NOMO-1 treated with DMSO at 0.1 percent for 48 hours (cell line): ENCODE measurements around the gene STX4.
"Not testable (repeated sequence)": the region's sequence is repeated elsewhere in the genome, so short reads cannot be mapped to it uniquely, and the experiment has no call there.

Experiments
- DNase-seq: peaks from one replicate; lab custom pipeline; 2025; ENCODE audit not compliant: unreplicated experiment; lab: John Stamatoyannopoulos, UW

STX4 gene

GRCh38 chr16:30998852-30999761 is 34.3 kb upstream of the STX4 start:
- DNase-seq = no peak

DNA sequence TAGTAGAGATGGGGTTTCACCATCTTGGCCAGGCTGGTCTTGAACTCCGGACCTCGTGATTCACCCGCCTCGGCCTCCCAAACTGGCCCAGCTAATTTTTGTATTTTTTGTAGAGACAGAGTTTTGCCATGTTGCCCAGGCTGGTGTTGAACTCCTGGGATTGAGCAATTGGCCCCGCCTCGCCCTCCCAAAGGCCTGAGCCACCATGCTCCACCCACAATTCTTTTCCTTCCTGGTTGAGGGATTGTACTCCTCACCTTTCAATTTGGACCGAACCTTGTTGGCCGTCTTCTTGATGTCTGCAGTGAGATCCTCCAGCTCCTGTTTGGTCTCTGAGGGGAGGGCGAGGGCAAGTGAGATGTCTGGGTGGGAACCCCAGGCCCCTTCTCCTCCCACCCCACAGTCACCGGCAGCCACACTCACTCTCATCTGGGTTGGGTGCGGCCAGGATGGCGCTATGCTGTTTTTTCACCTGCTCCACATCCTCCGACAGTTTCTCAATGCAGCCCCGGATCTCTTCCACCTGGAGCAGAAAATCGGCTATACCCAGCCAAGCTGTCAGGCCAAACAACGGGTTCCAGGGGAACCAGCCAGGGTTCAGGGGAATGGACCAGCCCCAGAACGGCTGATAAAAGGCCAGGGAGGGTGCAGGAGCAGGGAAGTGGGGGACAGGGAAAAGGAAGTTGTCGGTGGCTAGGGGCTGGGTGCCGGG is 32.5 kb upstream of the STX4 start:
- no peak for DNase-seq

DNA sequence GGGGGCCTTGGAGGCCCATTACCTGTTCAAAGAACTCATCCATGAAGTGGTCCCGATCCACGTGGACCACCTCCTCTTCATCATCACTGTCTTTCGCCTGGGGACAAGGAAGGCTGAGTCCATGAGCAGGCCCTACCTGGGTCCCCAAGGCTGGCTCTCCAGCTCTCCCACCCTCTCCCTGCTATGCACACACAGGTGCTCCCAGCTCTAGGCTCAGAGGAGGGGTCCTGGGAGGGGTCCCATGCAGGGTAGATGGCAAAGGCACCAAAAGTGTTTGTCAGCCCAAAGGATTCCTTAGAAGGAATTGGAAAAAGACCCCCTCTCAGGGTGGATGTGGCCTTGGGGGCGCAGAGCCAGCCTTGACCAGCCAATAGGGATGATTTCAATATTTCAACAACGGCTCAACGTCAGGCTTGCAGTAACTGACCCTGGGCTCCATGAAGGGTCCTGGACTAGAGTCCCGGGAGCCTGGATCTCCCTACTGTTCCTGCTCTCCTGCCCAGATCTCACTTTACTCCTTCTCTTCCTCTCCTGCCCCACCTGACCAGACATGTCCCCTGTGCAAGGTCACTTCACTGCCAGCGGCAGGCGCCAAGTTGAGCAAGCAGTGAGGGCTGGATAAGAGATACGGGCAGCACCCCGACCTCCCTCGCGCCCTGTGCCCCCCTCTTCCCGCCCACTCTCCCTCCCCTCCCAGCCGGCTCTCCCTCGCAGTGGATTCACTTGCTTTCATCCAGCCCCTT is 31.7 kb upstream of the STX4 start:
- no peak for DNase-seq

GRCh38 chr16:31002250-31002700 is 31.1 kb upstream of the STX4 start:
- DNase-seq = no peak

GRCh38 chr16:31002862-31003341 is 30.5 kb upstream of the STX4 start:
- DNase-seq = no peak

DNA sequence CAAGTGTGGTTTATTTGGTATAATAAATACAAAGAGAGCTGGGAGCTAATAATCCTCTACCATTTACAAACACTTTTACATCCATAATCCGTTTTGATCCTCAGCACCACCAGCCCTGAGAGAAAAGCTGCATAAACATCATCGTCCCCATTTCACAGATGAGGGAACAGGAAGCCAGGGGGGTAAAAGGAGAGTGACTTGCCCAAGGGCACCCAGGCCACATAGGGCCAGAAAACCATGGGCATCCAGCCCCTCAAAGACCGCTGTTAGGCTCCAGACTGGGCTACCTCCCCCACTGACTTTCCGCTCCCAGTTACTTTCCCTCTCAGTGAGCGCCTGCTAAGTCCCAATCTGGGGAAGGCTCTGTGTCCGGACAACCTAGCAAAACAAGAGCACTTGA is 29.6 kb upstream of the STX4 start:
- DNase-seq = no peak

DNA sequence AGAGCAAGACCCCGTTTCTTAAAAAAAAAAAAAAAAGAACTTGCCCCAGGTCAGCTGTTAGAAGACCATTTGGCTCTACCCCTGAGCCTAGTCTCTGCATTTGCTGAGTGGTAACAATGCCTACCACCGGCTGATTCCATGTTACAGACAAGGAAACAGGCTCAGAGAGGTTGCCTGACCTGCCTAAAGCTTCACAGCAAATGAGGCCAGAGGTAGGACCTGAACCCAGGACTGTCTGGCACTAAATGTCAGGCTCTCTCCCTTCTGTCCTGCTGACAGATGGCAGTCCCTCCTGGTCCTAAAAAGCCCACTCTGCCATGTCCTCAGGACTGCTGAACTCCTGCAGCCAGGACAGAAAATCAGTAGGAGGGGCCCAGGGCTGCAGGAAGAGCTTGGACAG is 28.7 kb upstream of the STX4 start:
- DNase-seq = no peak

- DNase-seq = no peak
Measured at GRCh38 chr16:31005350-31006085, 27.8 kb upstream of the STX4 start.

- DNase-seq = no peak
Measured at GRCh38 chr16:31006086-31006385, 27.3 kb upstream of the STX4 start.

DNA sequence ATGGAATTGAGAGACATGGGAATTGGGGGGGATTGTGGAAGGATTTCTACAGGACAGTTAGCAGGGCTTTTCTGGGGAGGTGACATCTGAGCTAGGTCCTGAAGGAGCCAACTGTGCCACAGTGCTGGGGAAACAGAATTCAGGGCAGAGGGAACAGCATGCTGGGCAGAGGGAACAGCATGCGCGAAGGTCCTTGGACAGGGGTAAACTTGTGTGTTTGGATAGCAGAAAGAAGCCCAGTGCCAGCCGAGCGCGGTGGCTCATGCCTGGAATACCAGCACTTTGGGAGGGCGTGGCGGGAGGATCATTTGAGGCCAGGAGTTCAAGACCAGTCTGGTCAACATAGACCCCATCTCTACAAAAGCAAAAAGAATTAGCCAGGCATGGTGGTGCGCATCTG is 26.8 kb upstream of the STX4 start:
- DNase-seq = no peak

DNA sequence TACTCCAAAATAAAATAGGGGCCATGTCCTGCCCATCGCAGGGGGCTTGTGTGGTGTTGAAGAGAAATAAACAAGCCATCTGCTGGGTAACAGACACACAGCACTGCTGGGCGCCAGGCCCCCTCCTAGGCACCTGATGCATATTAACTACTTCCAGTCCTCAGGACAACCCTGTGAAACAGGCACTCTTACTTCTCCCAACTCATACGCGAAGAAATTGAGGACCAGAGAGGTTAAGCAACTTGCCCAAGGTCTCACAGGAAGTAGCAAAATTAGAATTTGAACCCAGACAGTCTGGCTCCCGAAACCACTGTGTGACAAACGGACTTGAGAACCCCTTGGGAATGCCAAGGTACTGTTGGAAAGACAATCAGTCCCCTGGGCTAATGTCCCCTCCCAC is 25.7 kb upstream of the STX4 start:
- DNase-seq = no peak

- DNase-seq = no peak
Measured at GRCh38 chr16:31008149-31008548, 25.2 kb upstream of the STX4 start.

DNA sequence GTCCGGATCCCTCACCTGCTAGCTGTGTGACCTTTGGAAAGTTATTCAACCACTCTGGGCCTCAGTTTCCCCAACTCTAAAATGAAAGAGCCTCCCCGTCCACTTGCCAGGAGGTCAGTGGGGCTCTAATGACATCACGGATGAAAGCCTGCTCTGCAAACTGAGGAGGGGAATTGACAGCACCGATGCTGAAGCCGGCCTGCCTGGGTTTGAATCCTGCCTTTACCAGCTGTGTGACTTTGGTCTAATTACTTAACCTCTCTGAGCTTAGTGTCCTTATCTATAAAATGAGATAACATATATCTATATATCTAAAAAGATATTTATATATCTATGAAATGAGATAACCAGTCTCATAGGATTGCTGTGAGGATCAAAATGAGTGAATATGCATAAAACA is 24.8 kb upstream of the STX4 start:
- DNase-seq = no peak

GRCh38 chr16:31009120-31009519 is 24.2 kb upstream of the STX4 start:
- DNase-seq = no peak

DNA sequence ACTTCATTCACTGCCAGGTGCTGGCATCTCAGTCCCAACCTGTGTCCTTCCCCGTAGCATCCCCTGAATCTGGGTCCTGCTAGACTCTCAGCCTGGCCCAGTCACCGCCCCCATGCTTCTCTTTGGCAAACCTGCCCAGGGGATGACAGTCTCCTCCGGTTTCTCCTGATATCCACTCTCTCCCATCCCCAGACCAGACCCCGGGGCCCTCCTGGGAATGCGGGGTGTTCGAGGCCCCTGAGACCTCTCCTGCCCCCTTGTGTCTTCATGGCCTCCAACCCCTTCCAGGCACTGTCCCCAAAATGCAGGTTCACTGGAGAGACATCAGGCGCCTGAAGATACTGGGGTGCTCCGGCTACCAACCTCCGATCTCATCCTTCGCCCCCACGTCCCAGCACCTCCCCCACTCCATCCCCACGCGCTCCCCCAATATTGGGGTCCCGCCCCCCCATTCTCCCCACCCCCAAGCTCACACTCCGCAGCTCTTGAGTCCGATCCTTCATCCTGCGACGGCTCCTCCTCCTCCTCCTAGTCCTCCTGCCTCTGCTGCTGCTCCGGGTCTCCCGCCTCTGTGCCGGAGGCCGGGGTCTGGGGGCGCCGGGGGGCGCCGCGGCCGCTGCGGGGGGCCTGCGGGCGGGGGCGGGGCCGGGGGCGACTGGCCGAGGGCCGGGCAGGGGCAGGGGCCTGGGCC is 23.3 kb upstream of the STX4 start:
- no peak for DNase-seq

GRCh38 chr16:31010585-31011325 is 22.6 kb upstream of the STX4 start, which contains the start of gene STX1B:
TSS of gene STX1B (minus strand) at chr16:31010638. CDS start at chr16:31010396, 242 bp downstream.
- no peak for DNase-seq

- not testable (repeated sequence) for DNase-seq
Measured at GRCh38 chr16:31011815-31012214, 21.5 kb upstream of the STX4 start.

DNA sequence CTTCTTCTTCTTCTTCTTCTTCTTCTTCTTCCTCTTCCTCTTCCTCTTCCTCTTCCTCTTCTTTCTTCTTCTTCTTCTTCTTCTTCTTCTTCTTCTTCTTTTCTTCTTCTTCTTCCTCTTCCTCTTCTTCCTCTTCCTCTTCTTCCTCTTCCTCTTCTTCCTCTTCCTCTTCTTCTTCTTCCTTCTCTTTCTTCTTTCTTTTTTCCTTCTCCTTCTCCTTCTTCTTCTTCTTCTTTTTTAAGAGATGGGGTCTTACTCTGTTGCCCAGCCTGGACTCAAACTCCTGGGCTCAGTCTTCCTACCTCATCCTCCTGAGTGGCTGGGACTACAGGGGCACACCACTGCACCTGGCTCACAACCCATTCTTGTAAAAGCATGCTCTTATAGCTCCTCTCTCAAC is 20.1 kb upstream of the STX4 start:
- not testable (repeated sequence) for DNase-seq

DNA sequence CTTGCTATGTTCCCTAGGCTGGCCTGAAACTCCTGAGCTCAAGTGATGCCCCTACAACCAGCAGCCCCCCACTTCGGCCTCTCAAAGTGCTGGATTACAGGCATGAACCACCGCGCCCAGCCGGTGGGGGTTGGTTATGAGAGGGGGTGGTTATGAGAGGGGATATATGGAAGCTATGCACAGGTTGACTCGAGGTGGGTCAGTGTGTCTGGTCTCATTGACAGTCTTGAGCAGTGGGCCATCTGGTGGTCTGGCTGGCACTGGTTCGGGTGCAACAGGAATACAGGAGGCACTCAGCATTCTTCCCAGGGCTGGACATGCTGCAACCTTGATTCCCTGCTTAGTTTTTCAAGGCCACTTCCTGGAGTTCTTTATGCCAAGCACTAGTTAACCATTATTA is 17.3 kb upstream of the STX4 start:
- no peak for DNase-seq

GRCh38 chr16:31017756-31018155 is 15.6 kb upstream of the STX4 start:
- DNase-seq = not testable (repeated sequence)
